ENCODE measurements around the gene AP1G2. TPM values are rescaled to one million over a fixed set of nuclear protein-coding genes. Genes with fewer than 3 reads are reported as not detected.
A peak's percentile ranks its signal among the peaks of the same experiment; 100 is the strongest.
"Not testable (repeated sequence)": the region's sequence is repeated elsewhere in the genome, so short reads cannot be mapped to it uniquely, and the experiment has no call there.

The AP1G2 gene
- total RNA-seq, 1 experiment from 2014 or later, result 9.7 TPM

GRCh38 chr14:23602181-23603095 lies 34.8 kb upstream of the AP1G2 start:
- no peak for DNase-seq
- no peak overlapping the region for H3K4me3 ChIP-seq
- no peaks in the 10 kb centered on the region for H3K9me3 ChIP-seq

GRCh38 chr14:23601845-23602180 lies 34.2 kb upstream of the AP1G2 start:
- H3K36me3 ChIP-seq, result no peaks in the 10 kb centered on the region
- no peaks in the 10 kb centered on the region for H3K27me3 ChIP-seq
- H3K9me3 ChIP-seq, result no peaks in the 10 kb centered on the region
- no peak overlapping the region for H3K4me3 ChIP-seq
- DNase-seq, result no peak

More at GRCh38 chr14:23602181-23603095, 34.8 kb upstream of the AP1G2 start:
- no peaks in the 10 kb centered on the region for H3K36me3 ChIP-seq
- no peaks in the 10 kb centered on the region for H3K27me3 ChIP-seq

GRCh38 chr14:23601424-23601823 lies 33.8 kb upstream of the AP1G2 start:
- no peak overlapping the region for H3K4me3 ChIP-seq
- H3K9me3 ChIP-seq, result no peaks in the 10 kb centered on the region
- no peak for DNase-seq
- no peaks in the 10 kb centered on the region for H3K36me3 ChIP-seq
- H3K27me3 ChIP-seq, result no peaks in the 10 kb centered on the region

GRCh38 chr14:23600806-23601205 lies 33.2 kb upstream of the AP1G2 start:
- Histone ChIP-seq H3K4me3 (no peak overlapping the region), H3K9me3 (no peaks in the 10 kb centered on the region), H3K36me3 (no peaks in the 10 kb centered on the region), H3K27me3 (no peaks in the 10 kb centered on the region)
- DNase-seq, result no peak

GRCh38 chr14:23600322-23600707 lies 32.7 kb upstream of the AP1G2 start:
- no peaks in the 10 kb centered on the region for H3K9me3 ChIP-seq
- no peak overlapping the region for H3K4me3 ChIP-seq
- DNase-seq, result no peak
- no peaks in the 10 kb centered on the region for H3K36me3 ChIP-seq
- H3K27me3 ChIP-seq, result no peaks in the 10 kb centered on the region

- not testable (repeated sequence) for H3K27me3 ChIP-seq, H3K36me3 ChIP-seq, H3K9me3 ChIP-seq, DNase-seq, H3K4me3 ChIP-seq
Observed at GRCh38 chr14:23594191-23594590, 26.6 kb upstream of the AP1G2 start.

GRCh38 chr14:23590198-23590597 lies 22.6 kb upstream of the AP1G2 start:
- DNase-seq, result no peak
- no peaks in the 10 kb centered on the region for H3K36me3 ChIP-seq
- H3K9me3 ChIP-seq, result no peaks in the 10 kb centered on the region
- no peaks in the 10 kb centered on the region for H3K27me3 ChIP-seq
- H3K4me3 ChIP-seq, result no peak overlapping the region

GRCh38 chr14:23589606-23590005 lies 22.0 kb upstream of the AP1G2 start:
- no peaks in the 10 kb centered on the region for H3K27me3 ChIP-seq
- no peak overlapping the region for H3K4me3 ChIP-seq
- no peaks in the 10 kb centered on the region for H3K9me3 ChIP-seq
- DNase-seq, result no peak
- no peaks in the 10 kb centered on the region for H3K36me3 ChIP-seq

GRCh38 chr14:23588884-23589598 lies 21.4 kb upstream of the AP1G2 start:
- Histone ChIP-seq H3K4me3 (no peak overlapping the region), H3K27me3 (no peaks in the 10 kb centered on the region), H3K9me3 (no peaks in the 10 kb centered on the region), H3K36me3 (no peaks in the 10 kb centered on the region)
- DNase-seq, result peak; percentile 76

- DNase-seq, H3K9me3 ChIP-seq, H3K36me3 ChIP-seq, H3K4me3 ChIP-seq, H3K27me3 ChIP-seq: not testable (repeated sequence)
Observed at GRCh38 chr14:23584527-23585203, 17.1 kb upstream of the AP1G2 start.

- H3K9me3 ChIP-seq, DNase-seq, H3K36me3 ChIP-seq, H3K4me3 ChIP-seq, H3K27me3 ChIP-seq: not testable (repeated sequence)
Observed at GRCh38 chr14:23583761-23584526, 16.4 kb upstream of the AP1G2 start.

GRCh38 chr14:23582906-23583760 lies 15.5 kb upstream of the AP1G2 start:
- no peaks in the 10 kb centered on the region for H3K27me3 ChIP-seq
- H3K36me3 ChIP-seq, result no peaks in the 10 kb centered on the region
- DNase-seq, result no peak
- H3K9me3 ChIP-seq, result no peaks in the 10 kb centered on the region
- no peak overlapping the region for H3K4me3 ChIP-seq

- Histone ChIP-seq H3K36me3 (no peaks in the 10 kb centered on the region), H3K9me3 (no peaks in the 10 kb centered on the region), H3K4me3 (no peak overlapping the region), H3K27me3 (no peaks in the 10 kb centered on the region)
- DNase-seq, result no peak
Observed at GRCh38 chr14:23580948-23581281, 13.3 kb upstream of the AP1G2 start.

GRCh38 chr14:23580152-23580926 lies 12.7 kb upstream of the AP1G2 start:
- Histone ChIP-seq H3K9me3 (no peaks in the 10 kb centered on the region), H3K4me3 (no peak overlapping the region), H3K36me3 (no peaks in the 10 kb centered on the region), H3K27me3 (no peaks in the 10 kb centered on the region)
- DNase-seq, result no peak

GRCh38 chr14:23579739-23580138 lies 12.1 kb upstream of the AP1G2 start:
- Histone ChIP-seq H3K36me3 (no peaks in the 10 kb centered on the region), H3K27me3 (no peaks in the 10 kb centered on the region), H3K9me3 (no peaks in the 10 kb centered on the region), H3K4me3 (no peak overlapping the region)
- no peak for DNase-seq

- Histone ChIP-seq H3K36me3 (no peaks in the 10 kb centered on the region), H3K27me3 (no peaks in the 10 kb centered on the region), H3K4me3 (no peak overlapping the region), H3K9me3 (no peaks in the 10 kb centered on the region)
- no peak for DNase-seq
Observed at GRCh38 chr14:23579311-23579630, 11.7 kb upstream of the AP1G2 start.

All from MG63 (cell line).